ENCODE measurements around the gene BTNL2.

DNA sequence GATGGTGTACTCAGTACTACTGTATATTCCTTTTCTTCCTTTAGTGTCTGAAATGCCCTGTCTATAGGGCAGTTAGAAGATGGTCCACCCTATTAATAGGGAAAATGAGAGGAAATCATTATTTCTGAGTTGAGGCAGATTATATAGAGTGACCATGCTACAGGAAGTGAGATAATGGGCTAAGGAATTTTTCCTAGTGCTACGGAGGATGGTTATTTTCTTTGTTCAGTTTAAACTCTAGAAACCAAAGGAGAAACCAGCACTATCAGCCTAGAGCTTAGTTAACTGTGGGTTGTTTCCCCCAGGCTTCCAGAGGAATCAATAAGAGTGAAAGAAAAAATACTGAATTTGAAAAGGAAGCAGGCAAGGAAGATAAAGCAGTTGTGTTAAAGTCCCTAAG lies 35.8 kb downstream of the BTNL2 start:
- TF ChIP-seq, protein P1, sequence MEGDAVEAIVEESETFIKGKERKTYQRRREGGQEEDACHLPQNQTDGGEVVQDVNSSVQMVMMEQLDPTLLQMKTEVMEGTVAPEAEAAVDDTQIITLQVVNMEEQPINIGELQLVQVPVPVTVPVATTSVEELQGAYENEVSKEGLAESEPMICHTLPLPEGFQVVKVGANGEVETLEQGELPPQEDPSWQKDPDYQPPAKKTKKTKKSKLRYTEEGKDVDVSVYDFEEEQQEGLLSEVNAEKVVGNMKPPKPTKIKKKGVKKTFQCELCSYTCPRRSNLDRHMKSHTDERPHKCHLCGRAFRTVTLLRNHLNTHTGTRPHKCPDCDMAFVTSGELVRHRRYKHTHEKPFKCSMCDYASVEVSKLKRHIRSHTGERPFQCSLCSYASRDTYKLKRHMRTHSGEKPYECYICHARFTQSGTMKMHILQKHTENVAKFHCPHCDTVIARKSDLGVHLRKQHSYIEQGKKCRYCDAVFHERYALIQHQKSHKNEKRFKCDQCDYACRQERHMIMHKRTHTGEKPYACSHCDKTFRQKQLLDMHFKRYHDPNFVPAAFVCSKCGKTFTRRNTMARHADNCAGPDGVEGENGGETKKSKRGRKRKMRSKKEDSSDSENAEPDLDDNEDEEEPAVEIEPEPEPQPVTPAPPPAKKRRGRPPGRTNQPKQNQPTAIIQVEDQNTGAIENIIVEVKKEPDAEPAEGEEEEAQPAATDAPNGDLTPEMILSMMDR (IDR thresholded peaks at IDR 0.05; ENCODE audit: insufficient read depth, low read length) = no peak
- TF ChIP-seq POLR2AphosphoS5 (IDR thresholded peaks at IDR 0.05; ENCODE audit: low read depth) (no peak), GABPA (IDR thresholded peaks at IDR 0.05; ENCODE audit: low read depth) (no peak), SPI1 (IDR thresholded peaks at IDR 0.05; ENCODE audit: borderline replicate concordance, low read depth) (no peak)
- TF ChIP-seq, protein P2, sequence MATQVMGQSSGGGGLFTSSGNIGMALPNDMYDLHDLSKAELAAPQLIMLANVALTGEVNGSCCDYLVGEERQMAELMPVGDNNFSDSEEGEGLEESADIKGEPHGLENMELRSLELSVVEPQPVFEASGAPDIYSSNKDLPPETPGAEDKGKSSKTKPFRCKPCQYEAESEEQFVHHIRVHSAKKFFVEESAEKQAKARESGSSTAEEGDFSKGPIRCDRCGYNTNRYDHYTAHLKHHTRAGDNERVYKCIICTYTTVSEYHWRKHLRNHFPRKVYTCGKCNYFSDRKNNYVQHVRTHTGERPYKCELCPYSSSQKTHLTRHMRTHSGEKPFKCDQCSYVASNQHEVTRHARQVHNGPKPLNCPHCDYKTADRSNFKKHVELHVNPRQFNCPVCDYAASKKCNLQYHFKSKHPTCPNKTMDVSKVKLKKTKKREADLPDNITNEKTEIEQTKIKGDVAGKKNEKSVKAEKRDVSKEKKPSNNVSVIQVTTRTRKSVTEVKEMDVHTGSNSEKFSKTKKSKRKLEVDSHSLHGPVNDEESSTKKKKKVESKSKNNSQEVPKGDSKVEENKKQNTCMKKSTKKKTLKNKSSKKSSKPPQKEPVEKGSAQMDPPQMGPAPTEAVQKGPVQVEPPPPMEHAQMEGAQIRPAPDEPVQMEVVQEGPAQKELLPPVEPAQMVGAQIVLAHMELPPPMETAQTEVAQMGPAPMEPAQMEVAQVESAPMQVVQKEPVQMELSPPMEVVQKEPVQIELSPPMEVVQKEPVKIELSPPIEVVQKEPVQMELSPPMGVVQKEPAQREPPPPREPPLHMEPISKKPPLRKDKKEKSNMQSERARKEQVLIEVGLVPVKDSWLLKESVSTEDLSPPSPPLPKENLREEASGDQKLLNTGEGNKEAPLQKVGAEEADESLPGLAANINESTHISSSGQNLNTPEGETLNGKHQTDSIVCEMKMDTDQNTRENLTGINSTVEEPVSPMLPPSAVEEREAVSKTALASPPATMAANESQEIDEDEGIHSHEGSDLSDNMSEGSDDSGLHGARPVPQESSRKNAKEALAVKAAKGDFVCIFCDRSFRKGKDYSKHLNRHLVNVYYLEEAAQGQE (IDR thresholded peaks at IDR 0.05; ENCODE audit: insufficient replicate concordance, low read depth) = no peak
